Astrocyte of the spinal cord (primary cell): Measurements from ENCODE around the gene SDR42E2.
"Not testable (repeated sequence)": the region's sequence is repeated elsewhere in the genome, so short reads cannot be mapped to it uniquely, and the experiment has no call there.

ENCODE experiments used
- DNase-seq: peaks from one replicate; pipeline ENCODE4 v3.0.0; 2011; ENCODE audit warnings: low read depth, low spot score
- H3K4me3 ChIP-seq: 2 replicates; pipeline ENCODE4 v1.5.1; 2011; ENCODE audit warnings: low read depth, mild to moderate bottlenecking, low read length, moderate library complexity
- in situ Hi-C: cut with HindIII; loops from 2 replicates; pipeline ENCODE4 v1.10.0; 2017; ENCODE audit warnings: low sequenced_read_pairs
- TF ChIP-seq, protein P1 (sequence below): IDR thresholded peaks from 2 replicates; pipeline ENCODE4 v1.5.1; 2012; ENCODE audit warnings: low read depth, mild to moderate bottlenecking, low read length, inconsistent platforms

SDR42E2 gene

DNA sequence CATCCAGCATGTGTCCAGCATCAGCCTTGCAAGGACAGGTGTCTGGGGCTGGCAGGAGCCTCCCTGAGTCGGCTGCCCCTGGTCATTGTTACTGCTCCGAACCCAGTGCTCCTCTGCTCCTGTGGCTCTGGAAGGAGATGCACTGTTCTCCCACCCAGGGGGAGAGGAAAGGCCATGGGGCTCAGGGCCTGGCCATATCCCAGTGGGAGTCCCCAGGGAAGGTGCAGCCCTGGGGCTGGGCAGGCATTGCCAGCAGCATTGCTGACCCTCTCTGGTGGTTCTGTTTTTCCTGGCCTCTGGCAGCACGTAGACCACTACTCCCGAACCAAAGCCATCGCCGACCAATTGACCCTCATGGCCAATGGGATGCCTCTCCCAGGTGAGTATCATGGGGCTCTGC, 9.6 kb downstream of the SDR42E2 start:
- TF ChIP-seq, protein P1, sequence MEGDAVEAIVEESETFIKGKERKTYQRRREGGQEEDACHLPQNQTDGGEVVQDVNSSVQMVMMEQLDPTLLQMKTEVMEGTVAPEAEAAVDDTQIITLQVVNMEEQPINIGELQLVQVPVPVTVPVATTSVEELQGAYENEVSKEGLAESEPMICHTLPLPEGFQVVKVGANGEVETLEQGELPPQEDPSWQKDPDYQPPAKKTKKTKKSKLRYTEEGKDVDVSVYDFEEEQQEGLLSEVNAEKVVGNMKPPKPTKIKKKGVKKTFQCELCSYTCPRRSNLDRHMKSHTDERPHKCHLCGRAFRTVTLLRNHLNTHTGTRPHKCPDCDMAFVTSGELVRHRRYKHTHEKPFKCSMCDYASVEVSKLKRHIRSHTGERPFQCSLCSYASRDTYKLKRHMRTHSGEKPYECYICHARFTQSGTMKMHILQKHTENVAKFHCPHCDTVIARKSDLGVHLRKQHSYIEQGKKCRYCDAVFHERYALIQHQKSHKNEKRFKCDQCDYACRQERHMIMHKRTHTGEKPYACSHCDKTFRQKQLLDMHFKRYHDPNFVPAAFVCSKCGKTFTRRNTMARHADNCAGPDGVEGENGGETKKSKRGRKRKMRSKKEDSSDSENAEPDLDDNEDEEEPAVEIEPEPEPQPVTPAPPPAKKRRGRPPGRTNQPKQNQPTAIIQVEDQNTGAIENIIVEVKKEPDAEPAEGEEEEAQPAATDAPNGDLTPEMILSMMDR, result no peak
- H3K4me3 ChIP-seq, result no peak overlapping the region
- no peak for DNase-seq
- in situ Hi-C loops, result no loop called here

DNA sequence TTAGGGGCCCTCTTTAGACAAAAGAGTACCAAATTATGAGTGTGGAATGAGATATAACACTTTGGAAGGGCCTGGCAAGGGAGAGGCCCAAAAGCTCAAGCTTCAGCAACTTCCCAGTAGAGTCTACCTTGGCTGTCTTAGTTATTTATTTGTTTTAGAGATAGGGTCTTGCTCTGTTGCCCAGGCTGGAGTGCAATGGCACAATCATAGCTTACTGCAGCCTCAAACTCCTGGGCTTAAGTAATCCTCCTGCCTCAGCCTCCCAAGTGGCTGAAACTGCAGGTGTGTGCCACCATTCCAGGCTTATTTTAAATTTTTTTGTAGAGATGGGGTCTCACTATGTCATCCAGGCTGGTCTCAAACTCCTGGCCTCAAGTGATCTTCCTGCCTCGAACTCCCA, 10.3 kb downstream of the SDR42E2 start:
- H3K4me3 ChIP-seq, DNase-seq, in situ Hi-C loops: not testable (repeated sequence)

DNA sequence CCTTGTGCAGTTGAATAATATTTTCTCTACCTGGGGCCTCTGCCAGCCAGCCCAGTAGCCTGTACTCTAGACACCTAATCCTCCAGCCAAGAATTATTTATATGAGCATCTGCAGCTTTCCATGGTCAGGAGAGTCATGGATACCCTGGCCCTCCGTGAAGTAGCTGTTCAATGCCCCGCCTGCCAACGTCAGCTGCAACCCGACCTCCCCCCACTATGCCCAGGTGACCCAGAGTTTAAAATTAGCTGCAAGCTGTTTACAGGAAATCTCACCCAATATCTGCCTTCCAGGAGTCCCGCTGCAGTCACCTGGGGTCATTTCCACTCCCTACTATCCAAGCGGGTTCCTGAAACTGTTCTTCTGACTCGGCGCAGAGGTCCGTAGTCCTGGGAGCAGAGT, 12.3 kb downstream of the SDR42E2 start:
- TF ChIP-seq, protein P1, result no peak
- no peak overlapping the region for H3K4me3 ChIP-seq
- DNase-seq, result no peak
- in situ Hi-C loops, result no loop called here

DNA sequence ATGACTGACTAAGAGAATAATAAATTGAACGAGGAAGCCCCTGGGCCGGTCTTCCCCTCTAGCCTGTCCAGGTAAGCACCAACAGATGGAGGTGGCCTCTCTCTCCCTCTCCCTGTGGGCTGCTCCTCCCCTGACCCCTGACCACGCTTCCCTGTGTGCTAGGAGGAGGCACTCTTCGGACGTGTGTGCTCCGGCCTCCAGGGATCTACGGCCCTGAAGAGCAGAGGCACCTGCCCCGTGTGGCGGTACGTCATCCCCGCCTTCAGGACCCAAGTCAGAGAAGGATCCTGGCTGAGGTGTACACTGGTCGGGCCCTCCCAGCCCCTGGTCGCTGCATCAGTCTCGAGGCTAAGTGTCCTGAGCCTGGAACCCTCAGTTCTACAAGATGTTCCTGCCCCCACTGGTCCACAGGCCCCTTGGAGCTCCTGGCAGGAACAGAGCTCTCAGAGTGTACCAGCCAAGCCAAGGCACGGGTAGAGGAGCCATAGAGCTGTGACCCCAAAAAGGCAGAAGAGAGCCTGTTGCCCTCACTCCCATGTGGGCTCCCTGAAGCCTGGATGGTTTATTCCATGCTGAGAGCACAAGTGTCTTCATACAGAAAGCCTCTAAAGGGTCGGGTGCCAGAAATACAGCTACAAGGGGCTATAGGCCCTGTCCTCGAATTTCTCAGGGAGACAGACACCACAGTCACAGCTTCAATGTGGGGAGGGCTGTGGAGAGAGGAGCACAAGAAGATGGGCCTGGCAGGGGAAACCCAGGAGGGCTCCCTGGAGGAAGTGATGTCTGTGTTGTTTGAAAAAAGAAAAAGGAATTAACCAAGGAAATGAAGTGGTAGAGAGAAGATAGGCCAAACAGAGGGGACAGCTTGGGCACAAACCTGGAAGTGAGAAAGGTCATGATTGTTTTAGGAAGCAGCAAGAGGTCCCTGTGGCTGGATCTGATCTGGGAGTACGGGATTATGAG, 15.9 kb downstream of the SDR42E2 start:
- in situ Hi-C loops, result no loop called here
- H3K4me3 ChIP-seq, result no peak overlapping the region
- TF ChIP-seq, protein P1, result no peak
- DNase-seq, result no peak

DNA sequence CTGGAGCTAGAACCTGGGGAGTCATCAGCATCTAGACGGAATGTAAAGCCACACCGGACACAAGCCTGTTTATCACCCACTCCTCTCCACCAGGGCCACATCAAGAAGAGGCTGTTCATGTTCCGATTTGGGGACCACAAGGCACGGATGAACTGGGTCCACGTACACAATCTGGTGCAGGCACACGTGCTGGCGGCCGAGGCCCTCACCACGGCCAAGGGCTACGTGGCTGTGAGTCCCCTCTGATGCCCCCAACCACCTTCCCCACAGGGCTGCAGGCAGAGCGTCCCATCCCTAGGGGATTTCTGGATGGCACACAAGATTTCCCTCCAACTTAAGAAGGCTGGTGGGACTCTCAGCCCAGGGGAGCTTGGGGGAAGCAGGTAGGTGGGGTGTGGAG, 19.1 kb downstream of the SDR42E2 start:
- TF ChIP-seq, protein P1, result no peak
- no peak for DNase-seq
- in situ Hi-C loops, result no loop called here

GRCh38 chr16:22181843-22182242, 19.5 kb downstream of the SDR42E2 start:
- no peak for DNase-seq
- in situ Hi-C loops, result no loop called here
- TF ChIP-seq, protein P1, result no peak
- no peak overlapping the region for H3K4me3 ChIP-seq

More for the DNA sequence above, 19.1 kb downstream of the SDR42E2 start:
- H3K4me3 ChIP-seq, result no peak overlapping the region

DNA sequence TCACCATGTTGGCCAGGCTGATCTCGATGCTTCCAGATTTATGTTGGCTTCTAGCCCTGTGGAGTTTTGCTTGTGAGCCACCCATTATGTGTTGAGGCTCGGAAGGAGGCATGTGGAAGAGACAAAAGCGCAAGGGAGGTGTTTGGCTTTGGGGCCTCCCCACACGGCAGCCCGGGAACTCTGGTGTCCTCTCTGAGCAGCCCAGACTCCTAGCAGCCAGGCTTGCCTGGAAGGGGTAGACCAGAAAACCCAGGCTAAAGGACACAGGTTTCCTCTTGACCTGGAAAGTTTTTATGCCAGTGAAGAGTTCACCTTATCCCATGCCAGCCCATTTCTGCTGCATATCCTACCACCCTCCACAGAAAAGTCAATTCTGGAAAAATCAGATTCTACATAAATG, 21.0 kb downstream of the SDR42E2 start:
- H3K4me3 ChIP-seq, result no peak overlapping the region
- no peak for DNase-seq
- TF ChIP-seq, protein P1, result no peak
- in situ Hi-C loops, result no loop called here
